DOHH2 (cell line): ENCODE results near the gene MATK.
"Not testable (repeated sequence)": the region's sequence is repeated elsewhere in the genome, so short reads cannot be mapped to it uniquely, and the experiment has no call there.

Source experiments
- H3F3A ChIP-seq: fragments of 200-600 bp; sonication (generic), shearing (Covaris generic); 2 replicates; pipeline ENCODE4 v1.6.0; 2016; ENCODE audit warnings: antibody characterized with exemption, mild to moderate bottlenecking; ENCODE audit not compliant: control insufficient read depth, insufficient read depth
- H3K27ac ChIP-seq: fragments of 200-600 bp; sonication (generic); 2 replicates; pipeline ENCODE4 v1.5.1; 2014; ENCODE audit warnings: low read depth, mild to moderate bottlenecking, low read length, moderate library complexity
- H3K27me3 ChIP-seq: fragments of 200-600 bp; sonication (generic); 2 replicates; pipeline ENCODE4 v1.6.1; 2014; ENCODE audit warnings: mild to moderate bottlenecking, low read length, mixed read lengths; ENCODE audit not compliant: control insufficient read depth
- H3K36me3 ChIP-seq: fragments of 200-600 bp; sonication (generic); 2 replicates; pipeline ENCODE4 v1.6.1; 2014; ENCODE audit warnings: mild to moderate bottlenecking, low read length, moderate library complexity, mixed read lengths; ENCODE audit not compliant: control insufficient read depth
- H3K4me1 ChIP-seq: fragments of 200-600 bp; sonication (generic); 2 replicates; pipeline ENCODE4 v1.6.1; 2014; ENCODE audit warnings: mild to moderate bottlenecking, low read length, mixed read lengths; ENCODE audit not compliant: control insufficient read depth
- H3K4me2 ChIP-seq: fragments of 200-600 bp; sonication (generic); 2 replicates; pipeline ENCODE4 v1.6.0; 2014; ENCODE audit warnings: mild to moderate bottlenecking, low read length, moderate library complexity
- H3K4me3 ChIP-seq: fragments of 200-600 bp; sonication (generic); 2 replicates; pipeline ENCODE4 v1.5.1; 2014; ENCODE audit warnings: mild to moderate bottlenecking, low read length, mixed read lengths
- H3K79me2 ChIP-seq: fragments of 200-600 bp; sonication (generic); 2 replicates; pipeline ENCODE4 v1.6.1; 2014; ENCODE audit warnings: mild to moderate bottlenecking, low read length, mixed read lengths; ENCODE audit not compliant: control insufficient read depth
- H3K9me2 ChIP-seq: fragments of 200-600 bp; sonication (generic); replicated peaks from 2 replicates; pipeline ENCODE4 v1.6.1; 2014; ENCODE audit warnings: mild to moderate bottlenecking, low read length, mixed read lengths; ENCODE audit not compliant: control insufficient read depth
- H3K9me3 ChIP-seq: fragments of 200-600 bp; sonication (generic); 2 replicates; pipeline ENCODE4 v1.6.1; 2014; ENCODE audit warnings: antibody characterized with exemption, low read length, mixed read lengths; ENCODE audit not compliant: control insufficient read depth, insufficient read depth
- H4K20me1 ChIP-seq: fragments of 200-600 bp; sonication (generic); 2 replicates; pipeline ENCODE4 v1.6.0; 2014; ENCODE audit warnings: low read depth, mild to moderate bottlenecking, antibody characterized with exemption, low read length, moderate library complexity; ENCODE audit not compliant: control insufficient read depth, insufficient read depth
- CTCF ChIP-seq: fragments of 200-600 bp; sonication (generic); IDR thresholded peaks from one replicate; pipeline ENCODE4 v1.5.1; 2014; ENCODE audit warnings: antibody characterized with exemption, mild to moderate bottlenecking, low read depth, low read length; ENCODE audit not compliant: poor library complexity, severe bottlenecking
- EZH2phosphoT487 ChIP-seq: fragments of 200-600 bp; sonication (generic); IDR thresholded peaks from 2 replicates; pipeline ENCODE4 v1.6.1; 2017; ENCODE audit warnings: borderline replicate concordance, mild to moderate bottlenecking, antibody characterized with exemption, low read length, moderate library complexity, mixed read lengths

The MATK gene

DNA sequence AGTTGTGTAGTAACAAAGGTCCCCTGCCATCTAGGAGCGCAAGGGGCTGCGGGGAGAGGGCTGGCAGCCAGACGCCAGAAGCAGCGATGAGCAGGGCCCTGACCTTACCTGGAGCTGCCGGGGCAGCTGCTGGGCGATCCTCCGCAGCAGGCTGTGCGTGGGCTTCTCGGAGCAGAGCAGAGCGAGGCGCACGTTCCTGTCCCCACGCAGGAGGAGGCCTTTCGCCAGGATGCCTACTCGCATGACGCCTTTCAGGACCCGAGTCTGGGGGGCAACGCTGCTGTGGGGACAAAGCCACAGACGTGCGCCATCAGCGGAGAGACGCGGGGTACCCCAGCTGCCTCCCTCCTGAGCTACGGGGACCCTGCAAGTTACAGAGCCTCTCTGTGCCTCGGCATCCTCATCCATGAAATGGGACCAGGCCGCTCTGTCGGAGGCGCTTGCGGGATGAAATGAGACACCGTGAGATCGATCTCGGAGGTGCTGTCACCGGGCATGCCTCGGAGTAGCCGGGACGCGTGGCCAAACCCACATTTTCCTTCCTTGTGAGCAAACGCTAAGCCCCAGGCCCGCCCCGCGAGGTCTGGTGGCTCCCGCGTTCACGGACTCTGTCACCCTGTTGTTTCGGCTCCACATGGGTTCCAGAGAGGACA is 30.5 kb upstream of the MATK start:
- H3K79me2 ChIP-seq = no peaks in the 10 kb centered on the region
- no peak overlapping the region for H3K4me2 ChIP-seq
- no peaks in the 10 kb centered on the region; the same call in 1 of the 2 replicates for H3F3A ChIP-seq
- H3K4me1 ChIP-seq = peaks cover 14% of the 10 kb centered on the region
- no peak overlapping the region for H3K4me3 ChIP-seq
- H3K9me3 ChIP-seq = no peaks in the 10 kb centered on the region
- H3K27me3 ChIP-seq = 0 out of 2 replicates have a peak, but pooled peaks cover 3% of the 10 kb centered on the region
- no peaks in the 10 kb centered on the region for H3K9me2 ChIP-seq
- no peak for TF ChIP-seq CTCF
- no peak for TF ChIP-seq EZH2phosphoT487
- H4K20me1 ChIP-seq = no peaks in the 10 kb centered on the region
- H3K27ac ChIP-seq = no peak overlapping the region
- H3K36me3 ChIP-seq = no peaks in the 10 kb centered on the region

- H3K36me3 ChIP-seq, H3K9me3 ChIP-seq, H4K20me1 ChIP-seq, H3K9me2 ChIP-seq, H3K79me2 ChIP-seq, H3K27me3 ChIP-seq, H3K4me3 ChIP-seq, H3K4me2 ChIP-seq, H3F3A ChIP-seq, H3K27ac ChIP-seq: not testable (repeated sequence)
- H3K4me1 ChIP-seq = peaks cover 17% of the 10 kb centered on the region
These were observed 30.0 kb upstream of the MATK start for GRCh38 chr19:3816148-3816547.

DNA sequence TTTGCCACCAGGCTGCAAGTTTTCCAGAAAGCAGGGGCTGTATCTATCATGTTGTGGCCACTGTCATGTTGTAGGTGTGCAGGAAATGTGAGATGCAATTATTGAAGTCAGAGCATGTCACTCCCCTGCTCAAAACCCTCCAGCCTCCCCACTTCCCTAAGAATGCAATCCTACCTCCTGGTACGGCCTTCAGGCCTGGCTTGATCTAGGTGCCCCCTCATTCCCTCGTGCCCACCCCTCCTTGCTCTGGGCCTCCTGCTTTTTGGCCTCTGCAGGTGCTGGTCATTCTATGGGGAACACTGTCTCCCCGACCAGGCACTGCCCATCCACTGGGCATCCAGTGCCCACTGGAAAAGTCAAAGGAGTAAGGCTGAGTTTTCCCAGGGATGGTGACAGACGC is 28.5 kb upstream of the MATK start:
- H3K4me3 ChIP-seq = no peak overlapping the region
- H3K4me2 ChIP-seq = no peak overlapping the region
- TF ChIP-seq EZH2phosphoT487 = no peak
- no peak for TF ChIP-seq CTCF
- no peaks in the 10 kb centered on the region for H3K36me3 ChIP-seq
- no peaks in the 10 kb centered on the region for H3K9me3 ChIP-seq
- H4K20me1 ChIP-seq = no peaks in the 10 kb centered on the region
- H3K4me1 ChIP-seq = peaks cover 31% of the 10 kb centered on the region
- peaks cover 17% of the 10 kb centered on the region for H3K27me3 ChIP-seq
- H3K9me2 ChIP-seq = no peaks in the 10 kb centered on the region
- H3K79me2 ChIP-seq = no peaks in the 10 kb centered on the region
- no peaks in the 10 kb centered on the region; the same call in 1 of the 2 replicates for H3F3A ChIP-seq
- H3K27ac ChIP-seq = no peak overlapping the region

- Histone ChIP-seq H3K27ac (no peak overlapping the region), H3K4me2 (no peak overlapping the region), H3K79me2 (no peaks in the 10 kb centered on the region), H3F3A (no peaks in the 10 kb centered on the region; the same call in 1 of the 2 replicates), H3K27me3 (peaks cover 17% of the 10 kb centered on the region), H3K9me3 (no peaks in the 10 kb centered on the region), H3K9me2 (no peaks in the 10 kb centered on the region), H3K4me1 (peaks cover 31% of the 10 kb centered on the region), H4K20me1 (no peaks in the 10 kb centered on the region), H3K4me3 (no peak overlapping the region), H3K36me3 (no peaks in the 10 kb centered on the region)
- no peak for TF ChIP-seq CTCF
- TF ChIP-seq EZH2phosphoT487 = no peak
These were observed 27.6 kb upstream of the MATK start for GRCh38 chr19:3813473-3814392.
